GM19025 (cell line): ENCODE measurements around the gene CLMP.
"Not testable (repeated sequence)": the region's sequence is repeated elsewhere in the genome, so short reads cannot be mapped to it uniquely, and the experiment has no call there.

Experiments used
- ATAC-seq: cut with Tn5 transposase; IDR thresholded peaks from one replicate; pipeline ENCODE4 v1.9.1; 2021; ENCODE audit warnings: mild to moderate bottlenecking, low read depth, moderate library complexity; ENCODE audit not compliant: unreplicated experiment

Gene CLMP

GRCh38 chr11:123061403-123062157, 133.5 kb downstream of the CLMP start, which contains the start of gene HSPA8:
Gene HSPA8 (minus strand): TSS chr11:123062136. CDS start chr11:123061324, 812 bp downstream.
- no peak for ATAC-seq

- ATAC-seq, result no peak
Observed at GRCh38 chr11:123060277-123061000, 134.6 kb downstream of the CLMP start.

- not testable (repeated sequence) for ATAC-seq
Observed at GRCh38 chr11:123059041-123059920, 135.8 kb downstream of the CLMP start.

GRCh38 chr11:123057661-123058305, 137.3 kb downstream of the CLMP start:
- ATAC-seq, result no peak

- ATAC-seq, result no peak
Observed at GRCh38 chr11:123056835-123057491, 138.1 kb downstream of the CLMP start.

GRCh38 chr11:123055191-123055901, 139.7 kb downstream of the CLMP start:
- no peak for ATAC-seq

- ATAC-seq, result peak; percentile 51
Observed at GRCh38 chr11:123054301-123055065, 140.6 kb downstream of the CLMP start.

GRCh38 chr11:123052901-123053721, 141.9 kb downstream of the CLMP start:
- ATAC-seq, result no peak

- no peak for ATAC-seq
Observed at GRCh38 chr11:123051634-123052033, 143.4 kb downstream of the CLMP start.

GRCh38 chr11:123051146-123051545, 143.9 kb downstream of the CLMP start:
- ATAC-seq, result no peak

- no peak for ATAC-seq
Observed at GRCh38 chr11:123047947-123048293, 147.1 kb downstream of the CLMP start.

- no peak for ATAC-seq
Observed at GRCh38 chr11:123047266-123047946, 147.6 kb downstream of the CLMP start.

GRCh38 chr11:123046473-123047259, 148.4 kb downstream of the CLMP start:
- no peak for ATAC-seq

- no peak for ATAC-seq
Observed at GRCh38 chr11:123045101-123045500, 149.9 kb downstream of the CLMP start.

GRCh38 chr11:123041185-123041584, 153.9 kb downstream of the CLMP start:
- ATAC-seq, result no peak

GRCh38 chr11:123040111-123040432, 155.0 kb downstream of the CLMP start:
- no peak for ATAC-seq

- ATAC-seq, result no peak
Observed at GRCh38 chr11:123035831-123036230, 159.2 kb downstream of the CLMP start.
